Activated naive CD4-positive, alpha-beta T cell treated with anti-CD3 and anti-CD28 coated beads, Interleukin-2, amount 50 U/mL, for 72 hours (primary cell): ENCODE results near the gene PDP2. TPM values are rescaled to one million over a fixed set of nuclear protein-coding genes. Genes with fewer than 3 reads are reported as not detected.
"Not testable (repeated sequence)": the region's sequence is repeated elsewhere in the genome, so short reads cannot be mapped to it uniquely, and the experiment has no call there.

Source experiments
- ATAC-seq, 2 donors: fragments of 150-1000 bp; cut with Tn5 transposase; 2 replicates each; pipeline ENCODE4 v1.10.0; 2021; ENCODE audit warnings: mild to moderate bottlenecking in 2 of 2, moderate library complexity in 2 of 2
- DNase-seq, 2 donors: peaks; one replicate each; pipeline ENCODE4 v3.0.0; 2021 to 2022; ENCODE audit warnings: low spot score in 2 of 2
- H3K27ac Mint-ChIP-seq, 2 donors: one replicate each; pipeline ENCODE4 v1.8.0; 2022; ENCODE audit warnings: mild to moderate bottlenecking in 2 of 2, mixed read lengths in 2 of 2
- H3K36me3 Mint-ChIP-seq, 2 donors: one replicate each; pipeline ENCODE4 v1.8.0; 2022; ENCODE audit warnings: mixed read lengths in 2 of 2
- H3K9me3 Mint-ChIP-seq, 2 donors: one replicate each; pipeline ENCODE4 v1.8.0; 2022; ENCODE audit warnings: mixed read lengths in 2 of 2
- total RNA-seq, 2 donors: library from RNA; stranded (reverse); gene quantifications; one replicate each; pipeline ENCODE4 v1.2.3, GENCODE V29; 2022

Gene PDP2
- total RNA-seq, 2 donors from 2014 or later = 28.7 to 65.1 TPM

DNA sequence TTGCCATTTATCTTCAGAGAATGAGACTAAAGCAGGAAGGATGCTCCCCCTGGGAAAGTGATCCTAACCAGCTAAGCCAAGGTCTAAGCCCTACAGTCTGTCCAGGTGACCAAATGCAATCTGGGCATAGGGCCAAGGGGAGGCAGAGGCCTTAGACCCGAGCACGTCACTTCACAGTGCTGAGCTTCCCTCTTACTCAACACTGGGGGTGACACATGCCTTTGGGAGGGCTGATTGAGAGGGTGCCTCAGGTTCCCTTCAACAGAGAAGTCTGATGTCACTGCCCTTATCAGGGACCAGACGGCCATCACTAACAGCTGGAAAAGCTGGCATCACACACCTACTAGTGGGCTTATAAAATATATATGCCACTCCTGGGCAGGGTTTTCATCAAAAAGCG lies 49.9 kb downstream of the PDP2 start:
- peaks cover 24 to 37% of the 10 kb centered on the region in 2 donors for H3K36me3 Mint-ChIP-seq
- DNase-seq = no peak
- ATAC-seq = no peak
- peak overlapping the region in 1 of 2 donors; percentile 57 for H3K27ac Mint-ChIP-seq
- no peaks in the 10 kb centered on the region for H3K9me3 Mint-ChIP-seq

DNA sequence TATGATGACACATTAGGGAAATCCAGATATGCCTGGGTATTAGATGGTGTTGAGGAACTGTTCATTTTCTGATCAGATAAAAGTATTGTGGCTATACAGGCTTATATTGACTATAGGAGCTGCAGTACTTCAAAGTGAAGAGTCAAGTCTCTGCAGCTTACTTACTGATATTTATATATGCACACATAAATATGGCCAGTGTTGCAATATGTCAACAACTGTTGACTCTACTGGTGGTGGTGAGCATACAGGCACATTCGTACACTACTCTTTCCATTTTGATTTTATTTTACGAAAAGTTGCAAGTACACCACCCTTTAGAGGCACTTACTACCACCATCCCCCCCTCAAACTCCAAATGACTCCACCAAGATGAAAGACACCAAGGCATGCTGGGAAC lies 51.4 kb downstream of the PDP2 start:
- Mint-ChIP-seq H3K9me3 (no peaks in the 10 kb centered on the region), H3K36me3 (peaks cover 28 to 39% of the 10 kb centered on the region in 2 donors), H3K27ac (peak overlapping the region in 1 of 2 donors; percentile 99)
- ATAC-seq = no peak
- no peak for DNase-seq

DNA sequence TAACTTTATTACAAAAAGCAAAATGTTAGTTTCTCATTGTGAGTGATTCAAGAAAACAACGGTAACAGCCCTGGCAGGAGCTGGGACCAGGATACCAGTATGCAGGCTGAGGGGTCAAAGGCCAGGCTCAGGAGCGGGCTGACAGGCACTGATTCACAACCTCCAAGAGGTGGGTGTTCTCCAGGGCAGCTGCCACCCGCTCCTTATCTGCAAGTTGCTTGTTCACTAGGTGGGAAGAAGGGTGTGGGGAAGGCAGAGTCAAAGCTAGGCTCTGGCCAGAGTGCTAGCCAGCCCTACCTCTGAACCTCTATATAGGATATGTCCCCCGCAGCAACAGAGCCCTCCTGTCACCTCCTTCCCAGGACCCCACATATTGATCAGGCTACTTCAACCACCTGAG lies 51.8 kb downstream of the PDP2 start:
- ATAC-seq = no peak
- no peak for DNase-seq
- peaks cover 28 to 39% of the 10 kb centered on the region in 2 donors for H3K36me3 Mint-ChIP-seq
- H3K9me3 Mint-ChIP-seq = no peaks in the 10 kb centered on the region
- peak overlapping the region in 1 of 2 donors; percentile 99 for H3K27ac Mint-ChIP-seq

DNA sequence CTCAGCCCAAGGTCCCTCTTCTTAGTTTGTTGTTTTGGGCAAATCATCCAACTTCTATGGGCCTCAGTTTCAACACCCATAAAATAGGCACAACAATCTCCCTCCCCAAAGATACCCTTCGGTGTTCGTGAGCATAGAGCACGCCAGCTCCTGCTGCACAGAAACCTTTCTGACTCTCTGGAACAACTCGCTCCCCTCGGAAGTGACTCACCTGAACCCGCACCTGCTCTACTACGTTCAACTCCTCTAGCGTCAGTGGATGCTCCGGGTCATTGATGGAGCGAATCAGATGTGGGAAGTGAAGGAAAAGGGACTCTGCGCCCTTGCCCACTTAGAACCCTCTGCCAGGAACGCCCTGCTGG lies 53.4 kb downstream of the PDP2 start:
- Mint-ChIP-seq H3K9me3 (no peaks in the 10 kb centered on the region), H3K27ac (peak overlapping the region; percentile 92 to 99), H3K36me3 (peaks cover 28 to 31% of the 10 kb centered on the region in 2 donors)
- peak in 1 of 2 donors; percentile 53 for DNase-seq
- ATAC-seq = peak; percentile 78 to 81

DNA sequence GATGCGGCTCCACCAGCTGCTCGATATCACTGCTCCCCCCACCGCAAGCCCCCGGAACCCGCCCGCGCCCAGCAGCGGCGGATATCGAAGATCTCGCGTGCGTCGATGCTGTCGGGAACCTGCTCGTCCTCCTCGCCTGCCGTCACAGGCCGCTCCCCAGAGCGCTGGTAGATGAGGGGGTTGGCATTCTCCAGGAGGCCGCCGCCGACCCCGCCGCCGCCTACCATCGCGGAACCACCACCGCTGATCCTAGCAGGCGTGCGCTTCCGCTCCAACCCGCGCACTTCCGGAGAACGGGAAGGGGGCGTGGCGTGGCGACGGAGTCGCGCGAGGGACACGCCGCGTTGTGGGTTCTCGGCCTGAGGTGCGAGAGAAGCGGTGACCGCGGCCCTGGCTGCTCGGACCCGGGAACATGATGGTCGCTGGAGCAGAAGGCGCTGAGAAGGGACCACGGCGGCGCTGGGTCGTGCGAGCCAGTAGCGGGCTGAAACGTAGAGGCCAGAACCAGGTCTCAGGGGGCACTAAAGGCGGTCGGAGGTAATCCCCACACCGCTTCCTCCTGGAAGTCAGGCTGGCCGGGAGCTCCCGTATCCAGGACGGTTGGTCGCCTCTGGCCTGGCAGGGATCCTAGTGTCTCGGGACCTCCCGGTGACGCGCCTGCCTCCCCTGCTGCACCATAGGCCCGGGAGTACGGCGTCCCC lies 54.0 kb downstream of the PDP2 start, which contains the start of gene CIAO2B:
Gene CIAO2B (minus strand): TSS at position 265 of the 701 bp plus-strand sequence. CDS start 38 bp downstream, at position 227.
- Mint-ChIP-seq H3K9me3 (no peaks in the 10 kb centered on the region), H3K27ac (peak within 1 kb of the TSS; percentile 92 to 99), H3K36me3 (peaks cover 28 to 31% of the 10 kb centered on the region in 2 donors)
- ATAC-seq = peak; percentile 86 to 89
- DNase-seq = peak; percentile 91 to 92

DNA sequence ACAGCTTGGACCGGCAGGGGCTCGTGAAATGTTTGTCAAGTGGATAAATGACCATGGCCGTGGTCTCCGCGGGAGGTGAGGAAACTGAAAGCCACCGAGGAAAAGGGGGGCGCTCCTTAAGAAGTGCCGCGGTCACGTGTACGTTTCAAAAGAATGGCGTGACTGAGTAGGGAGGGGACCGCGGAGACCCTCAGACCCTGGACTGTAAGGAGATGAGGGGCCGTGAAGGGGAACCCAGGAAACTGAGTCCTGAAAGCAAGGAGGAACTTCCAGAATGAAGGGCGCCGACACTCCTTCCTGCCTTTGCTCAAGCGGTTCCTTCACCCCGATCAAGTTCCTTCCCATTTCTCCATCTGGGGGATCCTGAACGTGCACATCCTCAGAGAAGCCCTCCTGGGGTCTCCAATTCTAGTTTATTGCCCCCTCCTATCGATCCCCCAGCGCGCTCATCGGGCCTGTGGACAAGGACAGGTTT lies 54.6 kb downstream of the PDP2 start:
- H3K36me3 Mint-ChIP-seq = peaks cover 28 to 31% of the 10 kb centered on the region in 2 donors
- not testable (repeated sequence) for ATAC-seq, DNase-seq

DNA sequence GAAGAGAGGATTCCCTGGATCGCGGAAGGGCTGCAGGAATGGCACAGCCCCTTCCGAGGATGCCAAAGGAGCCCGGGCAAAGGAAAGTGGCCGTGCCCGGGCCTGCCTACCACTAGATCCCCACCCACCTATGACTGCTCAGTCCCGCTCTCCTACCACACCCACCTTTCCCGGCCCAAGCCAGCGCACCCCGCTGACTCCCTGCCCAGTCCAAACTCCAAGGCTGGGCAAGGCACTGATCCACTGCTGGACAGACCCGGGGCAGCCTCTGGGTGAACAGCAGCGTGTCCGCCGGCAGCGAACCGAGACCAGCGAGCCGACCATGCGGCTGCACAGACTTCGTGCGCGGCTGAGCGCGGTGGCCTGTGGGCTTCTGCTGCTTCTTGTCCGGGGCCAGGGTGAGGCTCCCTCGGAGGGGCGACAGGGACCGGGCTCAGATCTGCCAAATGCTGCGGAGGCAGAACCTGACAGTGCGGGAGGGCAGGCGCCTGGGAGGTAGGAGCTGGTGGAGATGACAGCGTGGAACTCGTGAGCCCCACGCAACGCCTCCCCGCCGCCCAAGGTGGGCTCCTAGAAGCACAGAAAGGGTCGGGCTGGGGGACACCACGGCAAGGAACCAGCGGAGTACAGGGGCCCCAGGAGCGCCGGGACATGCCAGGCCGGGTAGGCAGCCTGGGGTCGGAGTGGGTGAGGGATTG lies 55.1 kb downstream of the PDP2 start, which contains the start of gene CES2:
Gene CES2 (plus strand): TSS at position 203 of the 698 bp plus-strand sequence. CDS start 120 bp downstream, at position 323.
- no peaks in the 10 kb centered on the region for H3K9me3 Mint-ChIP-seq
- DNase-seq (no peak), ATAC-seq (no peak)
- H3K36me3 Mint-ChIP-seq = peaks cover 28 to 31% of the 10 kb centered on the region in 2 donors
- H3K27ac Mint-ChIP-seq = peak within 1 kb of the TSS; percentile 92 to 99

More for the DNA sequence above, 54.6 kb downstream of the PDP2 start:
- peak overlapping the region; percentile 92 to 99 for H3K27ac Mint-ChIP-seq
- not testable (repeated sequence) for H3K9me3 Mint-ChIP-seq

DNA sequence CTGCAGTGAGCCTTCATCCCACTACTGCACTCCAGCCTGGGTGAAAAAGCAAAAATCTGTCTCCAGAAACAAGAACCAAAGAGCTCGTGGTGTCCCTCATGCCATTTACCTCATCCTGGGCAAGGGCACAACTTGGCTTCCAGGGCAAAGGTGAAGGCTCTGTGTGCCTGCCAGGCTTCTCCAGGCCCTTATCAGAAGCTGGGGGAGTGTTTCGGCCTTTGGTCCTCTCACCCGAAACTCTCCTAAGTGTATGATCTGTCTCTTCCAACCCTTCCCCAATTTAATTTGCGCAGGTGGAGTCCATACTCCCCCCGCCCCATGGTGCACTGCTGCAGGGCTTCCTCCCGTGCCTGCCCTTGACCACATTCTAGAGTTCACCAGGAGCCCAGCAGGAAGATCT lies 56.1 kb downstream of the PDP2 start:
- Mint-ChIP-seq H3K36me3 (peaks cover 28 to 31% of the 10 kb centered on the region in 2 donors), H3K9me3 (no peaks in the 10 kb centered on the region), H3K27ac (peak overlapping the region; percentile 46 to 99)
- ATAC-seq (no peak), DNase-seq (no peak)

DNA sequence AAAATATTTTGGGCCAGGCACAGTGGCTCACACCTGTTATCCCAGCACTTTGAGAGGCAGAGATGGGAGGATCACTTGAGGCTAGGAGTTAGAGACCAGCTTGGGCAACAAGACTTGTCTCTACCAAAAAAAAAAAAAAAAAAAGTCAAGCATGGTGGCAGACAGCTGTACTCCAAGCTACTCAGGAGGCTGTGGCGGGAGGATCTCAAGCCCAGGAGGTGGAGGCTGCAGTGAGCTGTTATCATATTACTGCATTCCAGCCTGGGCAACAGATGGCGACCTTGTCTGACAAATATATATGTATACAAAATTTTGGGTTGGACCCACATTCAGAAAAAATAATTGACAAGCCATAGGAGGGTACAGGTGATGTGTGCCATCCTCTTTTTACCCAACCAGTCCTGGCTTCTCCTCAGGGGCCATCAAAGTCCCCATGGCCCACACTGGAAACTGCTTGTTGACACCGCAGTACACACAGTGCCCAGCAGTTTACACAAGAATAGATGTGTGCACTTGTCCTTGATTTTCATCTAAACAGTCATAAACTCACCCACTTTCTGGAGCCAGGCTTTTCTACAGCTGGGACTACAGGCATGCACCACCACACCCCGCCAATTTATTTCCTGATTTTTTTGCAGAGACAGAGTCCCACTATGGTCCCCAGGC lies 56.7 kb downstream of the PDP2 start:
- no peaks in the 10 kb centered on the region for H3K9me3 Mint-ChIP-seq
- peaks cover 28 to 31% of the 10 kb centered on the region in 2 donors for H3K36me3 Mint-ChIP-seq
- ATAC-seq (no peak), DNase-seq (no peak)
- H3K27ac Mint-ChIP-seq = peak overlapping the region in 1 of 2 donors; percentile 99

DNA sequence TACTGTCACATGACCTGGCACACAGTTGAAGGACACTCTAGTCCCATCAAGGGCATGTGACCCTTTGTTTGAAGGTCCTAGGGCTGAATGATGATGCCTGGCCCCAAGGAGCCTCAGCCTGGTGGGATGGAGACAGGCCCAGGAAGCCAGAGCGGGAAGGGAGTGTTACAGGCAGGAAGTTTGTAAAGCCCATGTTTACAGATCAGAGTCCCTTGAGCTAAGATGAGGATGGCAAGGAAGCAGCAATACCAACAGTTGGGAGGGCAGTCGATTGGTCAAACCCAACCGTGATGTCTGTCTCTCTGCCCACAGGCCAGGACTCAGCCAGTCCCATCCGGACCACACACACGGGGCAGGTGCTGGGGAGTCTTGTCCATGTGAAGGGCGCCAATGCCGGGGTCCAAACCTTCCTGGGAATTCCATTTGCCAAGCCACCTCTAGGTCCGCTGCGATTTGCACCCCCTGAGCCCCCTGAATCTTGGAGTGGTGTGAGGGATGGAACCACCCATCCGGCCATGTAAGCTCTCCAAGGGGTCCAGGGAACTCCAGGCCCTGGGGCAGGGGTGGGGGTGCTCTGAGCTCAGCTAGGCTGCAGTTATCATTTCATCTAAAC lies 57.5 kb downstream of the PDP2 start:
- peak overlapping the region in 1 of 2 donors; percentile 25 for H3K27ac Mint-ChIP-seq
- H3K36me3 Mint-ChIP-seq = peaks cover 26 to 28% of the 10 kb centered on the region in 2 donors
- H3K9me3 Mint-ChIP-seq = no peaks in the 10 kb centered on the region
- DNase-seq (no peak), ATAC-seq (no peak)

DNA sequence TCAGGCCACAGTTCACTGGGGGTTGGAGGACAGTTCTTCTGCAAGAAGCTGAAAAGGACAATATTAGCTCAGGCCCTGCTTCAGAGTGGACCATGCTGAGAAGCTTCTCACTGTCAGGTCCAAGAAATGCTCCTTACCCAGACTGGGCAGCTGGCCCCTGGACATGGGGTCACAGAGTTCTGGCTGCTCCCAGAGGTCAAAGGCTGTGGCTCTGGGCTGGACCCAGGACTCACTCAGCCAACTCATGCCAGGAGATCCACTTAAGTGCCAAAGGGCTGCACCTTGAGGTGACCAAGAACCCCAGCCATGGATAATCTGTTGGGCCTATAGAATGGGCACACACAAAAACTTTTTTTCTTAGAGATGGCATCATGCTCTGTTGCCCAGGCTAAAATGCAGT lies 59.1 kb downstream of the PDP2 start:
- DNase-seq = no peak
- Mint-ChIP-seq H3K36me3 (peaks cover 11 to 12% of the 10 kb centered on the region in 2 donors), H3K27ac (no peak overlapping the region), H3K9me3 (no peaks in the 10 kb centered on the region)
- ATAC-seq = no peak

DNA sequence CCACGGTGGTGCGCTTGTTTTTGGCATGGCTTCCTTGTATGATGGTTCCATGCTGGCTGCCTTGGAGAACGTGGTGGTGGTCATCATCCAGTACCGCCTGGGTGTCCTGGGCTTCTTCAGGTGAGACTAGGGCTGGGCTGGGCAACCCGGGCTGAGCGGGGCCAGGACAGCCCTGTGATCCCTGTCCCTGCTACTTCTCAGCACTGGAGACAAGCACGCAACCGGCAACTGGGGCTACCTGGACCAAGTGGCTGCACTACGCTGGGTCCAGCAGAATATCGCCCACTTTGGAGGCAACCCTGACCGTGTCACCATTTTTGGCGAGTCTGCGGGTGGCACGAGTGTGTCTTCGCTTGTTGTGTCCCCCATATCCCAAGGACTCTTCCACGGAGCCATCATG lies 59.9 kb downstream of the PDP2 start:
- DNase-seq (no peak), ATAC-seq (no peak)
- Mint-ChIP-seq H3K36me3 (peaks cover 2 to 4% of the 10 kb centered on the region in 2 donors), H3K27ac (no peak overlapping the region), H3K9me3 (no peaks in the 10 kb centered on the region)

Other genes with a start within 250 kb of the PDP2 start
- 1 to 10 TPM; 2.4 to 3.3 TPM for gene CMTM4, start 183.8 kb upstream of the PDP2 start, total RNA-seq
- gene DYNC1LI2, start 128.9 kb upstream of the PDP2 start, total RNA-seq = 10 to 100 TPM; 51.6 to 61.4 TPM
- not detected for gene TERB1, start 78.9 kb upstream of the PDP2 start, total RNA-seq
- 100 to 1,000 TPM in 1 of 2 donors, 10 to 100 TPM in 1; 93.9 to 121 TPM for gene NAE1, start 49.5 kb upstream of the PDP2 start, total RNA-seq
- not detected for gene CA7, start 36.1 kb upstream of the PDP2 start, total RNA-seq
- gene CDH16, start 38.4 kb downstream of the PDP2 start, total RNA-seq = not detected
- 1 to 10 TPM in 1 of 2 donors, under 1 TPM in 1; 0.99 to 3.8 TPM for gene RRAD, start 45.0 kb downstream of the PDP2 start, total RNA-seq
- 100 to 1,000 TPM; 169 to 196 TPM for gene CIAO2B, start 53.9 kb downstream of the PDP2 start, total RNA-seq
- gene CES2, start 55.0 kb downstream of the PDP2 start, total RNA-seq = 10 to 100 TPM; 26.2 to 29.8 TPM
- gene CES3, start 80.8 kb downstream of the PDP2 start, total RNA-seq = 1 to 10 TPM in 1 of 2 donors, under 1 TPM in 1; 0.73 to 6.8 TPM
- 10 to 100 TPM in 1 of 2 donors, 1 to 10 TPM in 1; 8.2 to 21.3 TPM for gene CES4A, start 108.1 kb downstream of the PDP2 start, total RNA-seq
- gene CBFB, start 148.6 kb downstream of the PDP2 start, total RNA-seq = 100 to 1,000 TPM; 119 to 124 TPM
- gene PHAF1, start 229.4 kb downstream of the PDP2 start, total RNA-seq = 10 to 100 TPM; 15.6 to 16.6 TPM